Ishikawa (cell line): ENCODE measurements around the gene ZNF280D.

Experiments used
- CEBPB ChIP-seq: IDR thresholded peaks from 2 replicates; pipeline ENCODE4 v1.6.1; 2012
- CREB1 ChIP-seq: IDR thresholded peaks from 2 replicates; pipeline ENCODE4 v1.6.1; 2012; ENCODE audit warnings: low read depth
- EGR1 ChIP-seq: IDR thresholded peaks from 2 replicates; pipeline ENCODE4 v1.6.1; 2012
- EP300 ChIP-seq: IDR thresholded peaks from 2 replicates; pipeline ENCODE4 v1.6.1; 2012; ENCODE audit warnings: borderline replicate concordance
- FOXM1 ChIP-seq: IDR thresholded peaks from 2 replicates; pipeline ENCODE4 v1.6.1; 2012; ENCODE audit warnings: low read depth, borderline replicate concordance
- MAX ChIP-seq: IDR thresholded peaks from 2 replicates; pipeline ENCODE4 v1.6.1; 2012
- NFIC ChIP-seq: IDR thresholded peaks from 2 replicates; pipeline ENCODE4 v1.6.1; 2012
- RAD21 ChIP-seq: IDR thresholded peaks from 2 replicates; pipeline ENCODE4 v1.6.1; 2012; ENCODE audit warnings: low read depth
- REST ChIP-seq: IDR thresholded peaks from 2 replicates; pipeline ENCODE4 v1.6.1; 2012; ENCODE audit warnings: low read depth, mild to moderate bottlenecking
- TAF1 ChIP-seq: IDR thresholded peaks from 2 replicates; pipeline ENCODE4 v1.6.1; 2012; ENCODE audit warnings: low read depth, mild to moderate bottlenecking
- TCF12 ChIP-seq: IDR thresholded peaks from 2 replicates; pipeline ENCODE4 v1.6.1; 2012; ENCODE audit warnings: low read depth
- TEAD4 ChIP-seq: IDR thresholded peaks from 2 replicates; pipeline ENCODE4 v1.6.1; 2012
- USF1 ChIP-seq: IDR thresholded peaks from 2 replicates; pipeline ENCODE4 v1.6.1; 2012
- YY1 ChIP-seq: IDR thresholded peaks from 2 replicates; pipeline ENCODE4 v1.6.1; 2012; ENCODE audit warnings: low read depth
- ZBTB7A ChIP-seq: IDR thresholded peaks from 2 replicates; pipeline ENCODE4 v1.6.1; 2012; ENCODE audit warnings: low read depth

Gene ZNF280D

GRCh38 chr15:56660943-56661342 is 72.4 kb downstream of the ZNF280D start:
- TF ChIP-seq FOXM1 = no peak
- TF ChIP-seq TAF1 = no peak
- TF ChIP-seq CREB1 = no peak
- TF ChIP-seq CEBPB = no peak
- no peak for TF ChIP-seq EP300
- no peak for TF ChIP-seq NFIC
- no peak for TF ChIP-seq USF1
- no peak for TF ChIP-seq ZBTB7A
- TF ChIP-seq TCF12 = no peak
- no peak for TF ChIP-seq TEAD4

GRCh38 chr15:56659197-56659596 is 74.1 kb downstream of the ZNF280D start:
- TF ChIP-seq CEBPB = no peak
- TF ChIP-seq NFIC = no peak
- no peak for TF ChIP-seq ZBTB7A
- TF ChIP-seq RAD21 = no peak
- TF ChIP-seq FOXM1 = no peak
- no peak for TF ChIP-seq EGR1
- TF ChIP-seq CREB1 = no peak
- no peak for TF ChIP-seq TEAD4
- no peak for TF ChIP-seq USF1
- no peak for TF ChIP-seq EP300
- TF ChIP-seq YY1 = no peak

- no peak for TF ChIP-seq ZBTB7A
- TF ChIP-seq TCF12 = no peak
- no peak for TF ChIP-seq TEAD4
- TF ChIP-seq FOXM1 = no peak
- TF ChIP-seq NFIC = no peak
- no peak for TF ChIP-seq CREB1
These were observed 78.7 kb downstream of the ZNF280D start for GRCh38 chr15:56654624-56655023.

GRCh38 chr15:56654216-56654615 is 79.1 kb downstream of the ZNF280D start:
- TF ChIP-seq EGR1 = no peak
- no peak for TF ChIP-seq TEAD4
- TF ChIP-seq YY1 = no peak
- no peak for TF ChIP-seq CREB1
- no peak for TF ChIP-seq REST
- no peak for TF ChIP-seq ZBTB7A
- no peak for TF ChIP-seq FOXM1
- TF ChIP-seq NFIC = no peak
- TF ChIP-seq USF1 = no peak
- no peak for TF ChIP-seq TCF12
- TF ChIP-seq TAF1 = no peak
- no peak for TF ChIP-seq CEBPB
- TF ChIP-seq EP300 = no peak
- TF ChIP-seq RAD21 = no peak
- no peak for TF ChIP-seq MAX

- TF ChIP-seq EP300 = no peak
- TF ChIP-seq EGR1 = no peak
- TF ChIP-seq YY1 = no peak
- TF ChIP-seq CEBPB = no peak
- TF ChIP-seq USF1 = no peak
- TF ChIP-seq TEAD4 = no peak
- TF ChIP-seq MAX = no peak
- no peak for TF ChIP-seq REST
- TF ChIP-seq FOXM1 = no peak
- no peak for TF ChIP-seq CREB1
- no peak for TF ChIP-seq TAF1
- TF ChIP-seq TCF12 = no peak
- TF ChIP-seq RAD21 = no peak
- TF ChIP-seq NFIC = no peak
- no peak for TF ChIP-seq ZBTB7A
These were observed 79.5 kb downstream of the ZNF280D start for GRCh38 chr15:56653787-56654186.
